Stimulated activated CD8-positive, alpha-beta memory T cell treated with anti-CD3 and anti-CD28 coated beads, Interleukin-15, amount 100 ng/mL, for 4 hours (primary cell): Measurements from ENCODE around the gene BAHCC1.
"Not testable (repeated sequence)": the region's sequence is repeated elsewhere in the genome, so short reads cannot be mapped to it uniquely, and the experiment has no call there.

Experiments
- DNase-seq, 2 donors: peaks; one replicate each; pipeline ENCODE4 v3.0.0-alpha.2; 2020; ENCODE audit warnings: low read depth in 2 of 2

Gene BAHCC1

DNA sequence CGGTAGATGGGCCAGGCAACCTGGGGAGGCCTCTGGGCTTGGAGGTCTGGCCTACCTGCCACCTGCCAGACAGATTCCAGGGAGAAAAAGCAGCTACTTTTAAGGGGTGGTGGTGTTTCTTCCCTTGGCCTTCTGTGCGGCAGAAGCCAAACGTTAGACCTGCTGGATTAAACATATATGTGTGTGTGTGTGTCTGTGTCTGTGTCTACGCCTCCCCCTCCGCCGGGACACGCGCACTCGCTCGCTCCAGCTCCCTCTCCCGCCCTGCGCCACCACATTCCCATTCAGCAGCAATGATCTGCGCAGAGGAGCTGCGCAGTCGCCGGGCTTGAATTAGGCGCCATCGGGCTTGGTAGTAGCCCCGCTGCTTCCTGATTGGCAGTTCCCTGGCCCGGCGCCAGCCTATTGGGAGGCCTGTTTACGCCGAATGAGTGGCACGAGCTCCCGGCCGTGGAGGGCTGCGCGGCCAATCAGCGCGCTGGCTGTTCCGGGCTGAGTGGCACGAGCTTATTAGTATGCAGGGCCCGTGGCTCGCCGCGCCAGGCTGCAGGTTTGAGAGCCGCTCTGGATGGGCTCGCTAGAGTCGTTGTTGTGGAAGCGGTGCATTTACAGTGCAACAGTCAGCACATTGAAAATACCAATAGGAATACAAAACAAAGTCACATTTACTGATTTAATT lies at the start of gene BAHCC1:
TSS of gene BAHCC1 (plus strand) at position 537 of the 679 bp plus-strand sequence. CDS start 4,283 bp downstream, outside the sequence.
- DNase-seq: peak; percentile 58 to 75

GRCh38 chr17:81346090-81346907 lies 49.0 kb upstream of the BAHCC1 start:
- DNase-seq: peak; percentile 89

DNA sequence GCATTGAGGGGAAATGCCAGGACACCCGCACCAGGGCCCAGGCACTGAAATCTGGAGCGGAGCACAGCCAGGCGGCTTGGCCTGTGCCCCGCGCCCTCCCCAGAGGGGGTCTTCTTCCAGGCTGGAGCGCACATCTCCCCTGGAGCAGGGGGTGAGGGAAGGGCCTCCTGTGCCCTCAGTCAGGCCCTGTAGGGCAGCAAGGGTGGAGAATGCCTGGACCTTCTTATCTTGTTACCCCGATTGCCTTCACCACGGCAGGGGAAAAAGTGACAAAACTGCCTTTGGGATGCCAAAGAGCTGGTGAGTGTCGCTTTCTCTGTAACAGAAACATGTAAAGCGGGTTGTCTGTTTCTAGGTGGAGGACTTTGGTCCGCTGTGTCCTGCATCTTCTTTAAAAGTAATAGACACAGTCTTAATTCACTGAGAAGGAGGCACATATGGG lies 48.3 kb upstream of the BAHCC1 start:
- DNase-seq: no peak

GRCh38 chr17:81347437-81347836 lies 47.8 kb upstream of the BAHCC1 start:
- no peak for DNase-seq

- no peak for DNase-seq
Measured at GRCh38 chr17:81348097-81349055, 46.9 kb upstream of the BAHCC1 start.

GRCh38 chr17:81349397-81350319 lies 45.6 kb upstream of the BAHCC1 start:
- no peak for DNase-seq

GRCh38 chr17:81350320-81350890 lies 44.9 kb upstream of the BAHCC1 start:
- no peak for DNase-seq

GRCh38 chr17:81351329-81352052 lies 43.8 kb upstream of the BAHCC1 start:
- not testable (repeated sequence) for DNase-seq

- not testable (repeated sequence) for DNase-seq
Measured at GRCh38 chr17:81352056-81352455, 43.2 kb upstream of the BAHCC1 start.

DNA sequence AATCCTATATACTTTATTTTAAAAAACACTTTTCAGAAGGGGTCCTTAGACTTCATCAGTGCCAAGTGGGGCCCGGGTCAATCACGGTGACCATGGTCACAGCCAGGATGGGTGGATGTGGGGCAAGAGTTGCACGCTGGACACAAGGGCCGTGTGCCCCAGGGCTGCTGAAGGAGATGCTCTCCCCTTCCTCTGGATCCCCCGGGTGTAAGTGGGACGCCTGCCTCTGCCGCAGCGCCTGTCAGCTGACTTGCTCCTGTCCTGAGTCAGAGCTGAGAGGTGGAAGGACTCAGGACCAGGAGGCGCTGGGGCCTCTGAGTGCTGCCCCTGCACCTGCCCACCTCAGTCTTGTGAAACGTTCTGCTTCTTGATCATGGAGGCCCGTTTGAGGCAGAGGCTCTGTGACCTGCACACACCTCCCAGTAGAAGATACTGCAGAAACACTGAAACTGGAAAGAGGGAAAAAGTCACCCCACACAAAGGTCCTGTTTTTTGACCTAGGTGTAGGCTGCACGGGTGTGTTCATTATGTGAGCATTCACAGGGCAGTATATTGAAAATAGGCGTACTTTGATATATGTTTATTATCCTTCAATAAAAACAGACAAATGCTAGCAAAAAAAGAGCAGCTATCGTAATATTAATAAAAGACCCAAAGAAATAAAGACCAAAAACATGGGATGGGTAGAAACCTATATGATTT lies 40.9 kb upstream of the BAHCC1 start:
- DNase-seq: no peak

- DNase-seq: no peak
Measured at GRCh38 chr17:81354954-81355347, 40.3 kb upstream of the BAHCC1 start.

DNA sequence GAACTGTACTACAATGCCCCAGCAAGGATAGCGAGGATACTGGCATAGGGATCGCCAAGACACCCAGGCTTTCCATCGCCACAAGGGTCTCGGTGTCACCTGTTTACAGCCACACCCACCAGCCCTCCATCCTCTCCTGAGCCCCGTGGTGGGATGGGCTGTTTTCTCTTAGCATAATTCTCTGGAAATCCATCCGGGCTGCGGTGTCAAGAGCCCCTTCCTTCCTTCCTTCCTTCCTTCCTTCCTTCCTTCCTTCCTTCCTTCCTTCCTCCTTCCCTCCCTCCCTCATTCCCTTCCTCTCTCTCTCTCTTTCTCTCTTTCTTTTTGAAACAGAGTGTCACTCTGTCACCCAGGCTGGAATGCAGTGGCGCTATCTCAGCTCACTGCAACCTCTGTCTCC lies 36.0 kb upstream of the BAHCC1 start:
- DNase-seq: no peak

GRCh38 chr17:81362001-81362400 lies 33.3 kb upstream of the BAHCC1 start:
- DNase-seq: not testable (repeated sequence)

DNA sequence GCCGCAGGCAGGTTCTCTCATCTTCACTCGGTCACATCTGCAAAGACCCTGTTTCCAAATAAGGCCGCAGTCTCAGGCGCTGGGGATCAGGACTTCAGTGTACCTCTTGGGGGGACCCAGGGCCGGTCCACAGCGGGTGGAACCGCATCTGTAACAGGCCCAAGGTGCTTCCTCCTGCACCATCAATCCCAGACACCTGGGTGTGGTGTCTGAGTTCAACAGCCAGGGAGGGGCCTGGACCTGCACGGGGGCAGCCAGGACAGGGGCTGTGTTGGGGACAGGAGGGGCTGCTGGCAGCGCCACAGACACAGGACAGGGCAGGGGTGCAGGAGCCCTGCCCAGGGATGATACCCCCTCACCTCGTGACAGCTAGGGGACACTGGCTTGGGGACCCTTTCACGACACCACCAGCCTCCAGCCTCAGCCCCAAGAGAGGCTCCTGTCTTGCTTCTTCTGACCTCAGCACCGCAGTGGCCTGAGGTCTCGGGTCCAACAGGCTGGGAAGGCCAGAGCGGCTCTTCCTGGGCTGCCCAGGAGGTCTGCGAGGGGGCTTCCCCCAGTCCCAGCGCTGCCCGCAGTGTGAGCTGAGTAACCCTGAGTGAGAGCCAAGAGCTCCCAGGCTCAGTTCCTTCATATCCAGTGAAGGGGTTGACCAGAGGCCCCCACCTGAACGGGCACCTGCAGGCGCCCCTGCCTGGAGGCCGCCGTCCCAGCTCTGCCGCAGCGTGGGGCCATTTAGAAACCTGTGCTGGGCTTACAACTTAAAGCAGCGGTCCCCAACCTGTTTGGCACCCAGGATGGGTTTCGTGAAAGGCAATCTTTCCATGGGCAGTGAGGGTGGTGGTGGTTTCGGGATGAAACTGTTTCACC lies 30.7 kb upstream of the BAHCC1 start:
- DNase-seq: no peak

DNA sequence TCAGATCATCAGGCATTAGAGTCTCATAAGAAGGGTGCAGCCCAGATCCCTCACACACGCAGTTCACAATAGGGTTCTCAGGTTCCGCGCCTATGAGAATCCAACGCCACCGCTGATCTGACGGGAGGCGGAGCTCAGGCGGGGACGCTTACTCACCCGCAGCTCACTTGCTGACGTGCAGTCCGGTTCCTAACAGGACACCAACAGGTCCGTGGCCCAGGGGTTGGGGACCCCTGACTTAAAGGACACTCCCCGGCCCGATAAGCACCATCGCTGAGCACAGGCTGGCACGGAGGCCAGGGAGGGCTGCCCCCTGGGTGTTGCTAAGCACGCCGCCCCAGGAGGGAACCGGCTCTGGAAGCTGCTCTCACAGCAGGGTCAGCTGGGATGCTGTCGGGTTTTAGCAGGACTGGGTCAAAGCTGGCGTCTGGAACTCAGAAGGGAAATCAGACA lies 30.1 kb upstream of the BAHCC1 start:
- no peak for DNase-seq

DNA sequence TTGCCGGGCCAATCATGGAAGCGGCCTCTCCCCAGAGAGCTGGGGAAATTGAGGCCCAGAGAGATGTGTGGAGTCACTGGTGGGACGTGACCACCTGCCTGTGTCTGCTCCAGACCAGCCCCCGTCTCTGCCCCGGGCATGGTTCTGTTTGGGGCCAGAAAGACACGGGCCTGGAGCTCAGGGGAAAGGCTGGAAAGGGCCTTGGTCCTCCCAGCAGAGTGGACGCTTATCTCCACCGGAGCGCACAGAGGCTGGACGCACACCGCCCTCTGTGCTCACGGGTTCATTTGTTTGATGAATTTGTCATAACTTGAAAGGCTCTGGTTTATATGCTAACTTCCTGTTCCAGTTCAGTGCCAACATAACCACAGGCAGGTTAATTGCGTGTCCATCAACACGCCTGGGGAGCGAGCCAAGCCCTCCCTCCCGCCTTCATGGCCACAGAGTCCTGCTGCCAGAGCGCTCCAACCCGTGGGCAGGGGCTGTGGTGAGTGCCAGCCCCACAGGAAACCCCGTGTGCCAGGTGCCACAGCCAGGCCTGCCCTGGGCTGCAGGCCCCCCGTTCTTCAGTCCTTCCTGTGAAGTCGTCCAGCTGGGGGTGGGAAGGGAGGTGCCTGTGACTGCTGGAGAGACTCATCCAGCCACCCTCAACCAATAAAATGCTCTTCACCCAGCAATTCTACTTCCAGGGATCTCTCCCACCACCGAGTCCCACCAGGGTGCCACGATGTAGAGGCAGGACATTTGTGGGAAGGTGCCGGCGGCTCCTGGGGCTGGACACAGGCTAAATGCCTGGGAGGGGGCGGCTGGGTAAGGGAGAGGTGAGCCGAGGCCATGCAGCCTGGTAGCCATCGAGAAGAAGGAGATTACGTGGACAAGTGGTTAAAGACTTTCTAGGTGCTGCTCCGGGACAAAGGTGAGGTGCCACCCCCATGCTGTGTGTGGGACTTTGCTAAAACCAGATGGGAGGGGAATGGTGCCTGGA lies 29.4 kb upstream of the BAHCC1 start:
- no peak for DNase-seq

DNA sequence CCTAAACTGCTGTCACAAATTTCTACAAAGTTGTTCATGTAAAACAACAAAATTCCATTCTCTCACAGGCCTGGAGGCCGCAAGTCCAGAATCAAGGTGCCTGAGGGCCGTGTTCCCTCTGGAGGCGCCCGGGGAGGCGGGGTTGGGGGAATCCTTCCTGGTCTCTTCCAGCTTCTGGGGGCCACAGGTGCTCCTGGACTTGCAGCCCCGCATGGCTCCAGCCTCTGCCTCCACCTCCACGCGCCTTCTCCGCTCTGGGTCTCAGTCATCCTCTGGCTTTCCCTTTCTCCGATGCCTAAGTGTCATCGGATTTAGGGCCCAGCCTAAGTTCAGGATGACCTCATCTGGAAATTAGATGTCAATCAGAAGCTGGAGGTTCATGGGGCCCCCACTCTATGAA lies 28.6 kb upstream of the BAHCC1 start:
- DNase-seq: no peak
